GM21786 (cell line): Measurements from ENCODE around the gene KIF1A.

Experiments
- ATAC-seq: cut with Tn5 transposase; IDR thresholded peaks from one replicate; pipeline ENCODE4 v1.9.1; 2021; ENCODE audit not compliant: unreplicated experiment

KIF1A gene

GRCh38 chr2:240736281-240737250 is 83.5 kb downstream of the KIF1A start:
- no peak for ATAC-seq

- ATAC-seq = no peak
Measured at GRCh38 chr2:240735476-240735875, 84.5 kb downstream of the KIF1A start.

GRCh38 chr2:240734756-240735155 is 85.3 kb downstream of the KIF1A start:
- no peak for ATAC-seq

GRCh38 chr2:240733803-240734495 is 86.1 kb downstream of the KIF1A start:
- ATAC-seq = no peak

GRCh38 chr2:240732911-240733622 is 87.0 kb downstream of the KIF1A start:
- no peak for ATAC-seq

GRCh38 chr2:240732184-240732583 is 87.8 kb downstream of the KIF1A start:
- ATAC-seq = no peak

- no peak for ATAC-seq
Measured at GRCh38 chr2:240731178-240731545, 88.9 kb downstream of the KIF1A start.

- ATAC-seq = no peak
Measured at GRCh38 chr2:240730501-240731177, 89.4 kb downstream of the KIF1A start.

GRCh38 chr2:240728827-240729226 is 91.2 kb downstream of the KIF1A start:
- ATAC-seq = no peak

- no peak for ATAC-seq
Measured at GRCh38 chr2:240728361-240728760, 91.7 kb downstream of the KIF1A start.

- ATAC-seq = no peak
Measured at GRCh38 chr2:240727913-240728312, 92.1 kb downstream of the KIF1A start.

GRCh38 chr2:240727439-240727838 is 92.6 kb downstream of the KIF1A start:
- ATAC-seq = no peak

GRCh38 chr2:240726876-240727275 is 93.1 kb downstream of the KIF1A start:
- ATAC-seq = no peak

GRCh38 chr2:240725671-240726070 is 94.3 kb downstream of the KIF1A start:
- ATAC-seq = no peak

GRCh38 chr2:240725266-240725665 is 94.8 kb downstream of the KIF1A start:
- ATAC-seq = no peak

GRCh38 chr2:240724431-240724830 is 95.6 kb downstream of the KIF1A start:
- no peak for ATAC-seq

GRCh38 chr2:240723851-240724250 is 96.2 kb downstream of the KIF1A start:
- no peak for ATAC-seq

- no peak for ATAC-seq
Measured at GRCh38 chr2:240722796-240723735, 97.0 kb downstream of the KIF1A start.

- no peak for ATAC-seq
Measured at GRCh38 chr2:240722376-240722775, 97.6 kb downstream of the KIF1A start.
